GM12801 (cell line): Measurements from ENCODE around the gene FOXN3.

Experiments used
- TF ChIP-seq, protein P1 (sequence below): IDR thresholded peaks from one replicate; pipeline ENCODE4 v1.5.1; 2011; ENCODE audit warnings: control low read depth; ENCODE audit not compliant: insufficient read length; ENCODE audit errors: extremely low read depth

Gene FOXN3

DNA sequence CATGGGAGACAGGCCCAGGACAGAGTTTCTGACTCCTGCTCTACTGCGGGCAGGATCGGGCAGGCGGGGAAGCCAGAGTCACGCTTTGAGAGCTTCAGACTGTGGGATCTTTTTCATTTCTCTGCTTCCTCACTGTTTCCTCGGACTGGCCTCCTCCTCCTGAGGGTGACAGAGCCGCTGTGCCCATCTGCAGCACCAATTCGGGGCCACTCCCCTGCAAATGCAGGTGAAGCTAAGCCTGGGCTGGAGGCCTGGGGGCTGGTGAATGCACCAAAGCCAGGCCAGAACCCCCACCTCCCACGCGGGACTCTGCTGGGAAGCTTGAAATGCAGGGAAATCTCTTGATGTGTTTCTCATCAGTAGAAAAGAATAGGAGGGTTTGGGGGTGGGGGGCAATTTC is 77.5 kb downstream of the FOXN3 start:
- TF ChIP-seq, protein P1, sequence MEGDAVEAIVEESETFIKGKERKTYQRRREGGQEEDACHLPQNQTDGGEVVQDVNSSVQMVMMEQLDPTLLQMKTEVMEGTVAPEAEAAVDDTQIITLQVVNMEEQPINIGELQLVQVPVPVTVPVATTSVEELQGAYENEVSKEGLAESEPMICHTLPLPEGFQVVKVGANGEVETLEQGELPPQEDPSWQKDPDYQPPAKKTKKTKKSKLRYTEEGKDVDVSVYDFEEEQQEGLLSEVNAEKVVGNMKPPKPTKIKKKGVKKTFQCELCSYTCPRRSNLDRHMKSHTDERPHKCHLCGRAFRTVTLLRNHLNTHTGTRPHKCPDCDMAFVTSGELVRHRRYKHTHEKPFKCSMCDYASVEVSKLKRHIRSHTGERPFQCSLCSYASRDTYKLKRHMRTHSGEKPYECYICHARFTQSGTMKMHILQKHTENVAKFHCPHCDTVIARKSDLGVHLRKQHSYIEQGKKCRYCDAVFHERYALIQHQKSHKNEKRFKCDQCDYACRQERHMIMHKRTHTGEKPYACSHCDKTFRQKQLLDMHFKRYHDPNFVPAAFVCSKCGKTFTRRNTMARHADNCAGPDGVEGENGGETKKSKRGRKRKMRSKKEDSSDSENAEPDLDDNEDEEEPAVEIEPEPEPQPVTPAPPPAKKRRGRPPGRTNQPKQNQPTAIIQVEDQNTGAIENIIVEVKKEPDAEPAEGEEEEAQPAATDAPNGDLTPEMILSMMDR = no peak

DNA sequence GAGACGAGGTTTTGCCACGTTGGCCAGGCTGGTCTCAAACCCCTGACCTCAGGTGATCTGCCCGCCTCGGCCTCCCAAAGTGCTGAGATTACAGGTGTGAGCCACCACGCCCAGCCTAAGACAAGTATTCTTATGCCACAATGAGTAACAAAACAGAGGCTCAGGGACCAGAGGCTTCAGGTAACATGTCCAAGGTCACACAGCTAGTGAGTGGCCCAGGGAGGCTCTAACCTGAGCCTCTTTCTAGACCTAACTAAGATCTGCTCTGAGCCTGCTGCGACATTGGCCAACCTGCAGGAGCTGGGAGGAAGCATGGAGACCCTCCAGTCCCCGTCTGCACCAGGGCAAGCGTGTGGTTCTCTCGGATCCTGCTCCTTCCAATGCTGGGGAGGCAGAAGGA is 77.9 kb downstream of the FOXN3 start:
- TF ChIP-seq, protein P1 = no peak

DNA sequence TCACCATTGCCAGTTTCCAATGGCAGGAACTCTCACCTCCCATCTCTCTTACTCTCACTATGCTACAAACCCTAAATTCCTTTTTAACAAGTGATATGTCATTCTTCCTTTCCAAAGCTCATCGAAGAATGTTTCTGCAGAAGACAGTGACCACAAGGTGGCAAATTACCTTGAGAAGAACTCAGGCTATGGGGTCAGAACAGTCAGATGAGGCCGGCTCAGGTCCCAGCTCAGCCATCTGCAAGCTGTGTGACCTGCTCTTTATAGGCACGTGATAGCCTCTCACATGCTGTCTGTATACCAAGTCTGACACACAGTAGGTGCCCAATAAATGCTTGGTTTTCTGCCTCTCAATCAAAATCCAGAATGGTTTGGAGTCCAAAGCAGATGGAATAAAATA is 80.7 kb downstream of the FOXN3 start:
- TF ChIP-seq, protein P1 = no peak

DNA sequence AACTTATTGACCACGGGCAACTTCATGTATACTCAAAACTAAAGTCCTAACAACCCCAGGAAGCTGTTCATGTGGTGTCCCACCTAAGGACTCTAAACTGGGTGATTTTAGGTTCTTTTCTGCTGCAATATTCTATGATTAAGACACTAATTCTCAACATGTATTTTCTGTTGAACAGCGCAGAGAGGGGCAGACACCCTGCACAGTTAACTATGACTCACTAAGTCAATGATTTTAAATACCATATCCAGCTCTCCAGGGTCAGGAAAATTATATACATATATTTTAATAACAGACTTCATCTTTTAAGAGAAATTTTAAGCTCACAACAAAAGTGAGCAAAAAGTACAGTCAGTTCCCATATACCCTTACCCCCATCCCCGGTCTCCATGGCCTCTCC is 85.0 kb downstream of the FOXN3 start:
- TF ChIP-seq, protein P1 = no peak

DNA sequence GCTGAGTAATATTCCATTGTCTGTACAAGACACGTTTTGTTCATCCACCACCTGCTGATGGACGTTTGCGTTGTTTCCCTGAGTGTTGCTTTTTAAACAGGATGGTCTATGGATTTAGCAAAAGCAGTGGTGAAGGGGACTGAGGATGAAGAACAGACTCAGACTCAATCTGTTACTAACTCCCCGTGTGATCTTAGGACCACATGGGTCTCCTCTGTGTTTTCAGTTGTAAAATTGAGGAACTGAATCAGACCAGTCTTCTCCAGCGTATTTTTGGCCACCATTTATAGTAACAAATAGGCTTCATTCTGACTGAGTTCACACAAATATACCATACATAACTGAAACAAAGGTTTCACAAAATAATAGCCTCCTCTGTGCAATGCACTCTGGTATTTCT is 85.6 kb downstream of the FOXN3 start:
- TF ChIP-seq, protein P1 = no peak

DNA sequence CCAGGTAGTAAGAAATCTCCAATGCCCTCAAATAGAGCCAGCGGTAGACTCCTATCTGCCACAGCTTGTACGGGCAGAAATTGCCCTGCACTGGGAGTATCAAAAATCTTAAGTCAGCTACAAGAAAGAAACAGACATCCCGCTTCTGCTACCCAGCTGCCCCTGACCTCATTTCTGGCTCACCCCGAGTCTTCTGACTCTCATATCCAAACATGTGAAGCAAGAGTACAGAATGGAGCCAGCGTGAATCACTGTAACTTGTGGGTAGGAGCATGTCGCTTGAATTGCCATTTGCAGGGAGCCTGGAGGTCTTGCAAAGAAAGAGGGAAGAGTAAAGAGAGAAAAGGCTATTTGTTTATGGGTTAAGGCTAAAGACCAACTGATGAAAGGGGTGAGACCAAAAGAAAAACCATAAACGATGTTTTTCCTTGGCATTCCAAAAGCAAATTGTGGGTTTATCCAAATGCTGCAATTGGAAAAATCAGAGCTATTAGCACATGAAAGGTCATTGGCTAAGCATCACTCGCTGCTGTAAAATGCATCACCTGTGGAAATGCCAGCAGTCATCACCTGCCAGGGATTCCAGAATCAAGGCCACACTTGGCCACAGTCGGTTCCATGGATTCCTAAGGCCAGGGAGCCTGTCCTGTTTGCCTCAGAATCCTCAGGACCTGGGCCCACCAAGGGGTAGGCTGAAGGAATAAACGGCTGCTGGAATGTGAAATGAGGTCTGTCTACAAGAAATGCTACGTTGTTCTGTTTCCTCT is 86.6 kb downstream of the FOXN3 start:
- TF ChIP-seq, protein P1 = no peak

DNA sequence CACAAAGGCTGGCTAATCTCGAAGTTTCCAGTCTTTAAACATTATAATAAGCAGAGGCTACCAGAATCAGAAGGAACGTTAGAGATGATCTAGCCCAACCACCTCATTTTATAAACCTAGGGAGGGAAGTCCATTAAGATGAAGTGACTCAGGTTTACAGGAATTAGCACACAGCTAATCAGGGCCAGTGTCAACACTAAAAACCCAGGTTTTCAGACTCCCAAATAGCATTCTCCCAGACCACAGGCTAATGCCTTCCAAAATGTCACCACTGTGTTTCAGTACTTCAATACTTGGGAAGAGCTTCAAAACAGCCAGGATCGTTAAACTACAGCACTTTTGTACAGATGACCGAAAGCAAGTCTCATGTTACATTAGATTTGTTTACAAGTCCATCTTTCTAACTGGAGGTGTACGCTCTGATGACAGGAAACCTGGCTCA is 89.2 kb downstream of the FOXN3 start:
- TF ChIP-seq, protein P1 = no peak
